Measurements from ENCODE around the gene RBMS2.

Gene RBMS2

GRCh38 chr12:56634242-56634836 lies 112.7 kb downstream of the RBMS2 start:
- Histone ChIP-seq H3K14ac (ENCODE audit: low read length) (peak overlapping the region; percentile 88), H3K27ac (ENCODE audit: low read depth, low read length) (peak overlapping the region; percentile 86), H3K9me3 (ENCODE audit: insufficient read depth, low read depth, low read length) (peaks cover 2% of the 10 kb centered on the region), H4K91ac (ENCODE audit: low read depth, low read length) (peak overlapping the region; percentile 74), H3K27me3 (ENCODE audit: insufficient read depth, low read length) (no peaks in the 10 kb centered on the region), H3K36me3 (ENCODE audit: control insufficient read depth in 1 of 2, insufficient read depth in 2 of 2, low read length in 2 of 2) (peaks cover 9 to 16% of the 10 kb centered on the region in 2 experiments), H3K4ac (ENCODE audit: low read depth, low read length) (peak overlapping the region; percentile 66), H3K4me2 (ENCODE audit: low read length) (peak overlapping the region; percentile 83), H2BK5ac (ENCODE audit: low read depth, low read length, poor library complexity) (peak overlapping the region; percentile 75), H3K4me3 (ENCODE audit: low read depth, low read length) (peak overlapping the region; percentile 89), H4K12ac (ENCODE audit: low read depth, low read length) (peak overlapping the region; percentile 65), H3K4me1 (ENCODE audit: control insufficient read depth in 1 of 2, insufficient read depth in 2 of 2, low read length in 2 of 2) (peaks cover 10 to 25% of the 10 kb centered on the region in 2 experiments), H3K79me2 (ENCODE audit: control insufficient read depth, insufficient read depth, low read length, poor library complexity) (peaks cover 20% of the 10 kb centered on the region), H2AFZ (ENCODE audit: insufficient read depth, low read length, poor library complexity) (peak overlapping the region; percentile 73), H2BK12ac (ENCODE audit: low read length) (no peak overlapping the region), H3K18ac (ENCODE audit: low read length) (peak overlapping the region; percentile 55), H3K23ac (ENCODE audit: low read length) (no peak overlapping the region), H4K8ac (ENCODE audit: low read depth, low read length) (peak overlapping the region; percentile 81), H3K79me1 (ENCODE audit: low read length) (peaks cover 29% of the 10 kb centered on the region), H3K9ac (ENCODE audit: low read length) (peak overlapping the region; percentile 79), H2AK5ac (ENCODE audit: low read length) (no peak overlapping the region), H2BK120ac (ENCODE audit: insufficient read depth, low read length, poor library complexity) (peak overlapping the region; percentile 73)
- WGBS (ENCODE audit: extremely low coverage, insufficient coverage, insufficient read length), result no CpG with 5 or more reads among the region's 27 CpGs
- peak; percentile 46 to 49 for DNase-seq

GRCh38 chr12:56634837-56635791 lies 113.5 kb downstream of the RBMS2 start:
- Histone ChIP-seq H3K18ac (ENCODE audit: low read length) (peak overlapping the region; percentile 62), H3K9ac (ENCODE audit: low read length) (peak overlapping the region; percentile 79), H3K23ac (ENCODE audit: low read length) (no peak overlapping the region), H4K91ac (ENCODE audit: low read depth, low read length) (peak overlapping the region; percentile 79), H3K36me3 (ENCODE audit: control insufficient read depth in 1 of 2, insufficient read depth in 2 of 2, low read length in 2 of 2) (peaks cover 17 to 24% of the 10 kb centered on the region in 2 experiments), H3K79me2 (ENCODE audit: control insufficient read depth, insufficient read depth, low read length, poor library complexity) (peaks cover 13% of the 10 kb centered on the region), H3K4ac (ENCODE audit: low read depth, low read length) (peak overlapping the region; percentile 66), H2AK5ac (ENCODE audit: low read length) (peak overlapping the region; percentile 21), H3K4me1 (ENCODE audit: control insufficient read depth in 1 of 2, insufficient read depth in 2 of 2, low read length in 2 of 2) (peaks cover 10 to 25% of the 10 kb centered on the region in 2 experiments), H3K27me3 (ENCODE audit: insufficient read depth, low read length) (no peaks in the 10 kb centered on the region), H3K4me3 (ENCODE audit: low read depth, low read length) (peak overlapping the region; percentile 89), H2AFZ (ENCODE audit: insufficient read depth, low read length, poor library complexity) (peak overlapping the region; percentile 48), H3K79me1 (ENCODE audit: low read length) (peaks cover 23% of the 10 kb centered on the region), H2BK120ac (ENCODE audit: insufficient read depth, low read length, poor library complexity) (peak overlapping the region; percentile 74), H3K4me2 (ENCODE audit: low read length) (peak overlapping the region; percentile 83), H3K14ac (ENCODE audit: low read length) (peak overlapping the region; percentile 88), H3K27ac (ENCODE audit: low read depth, low read length) (peak overlapping the region; percentile 86), H3K9me3 (ENCODE audit: insufficient read depth, low read depth, low read length) (peaks cover 2% of the 10 kb centered on the region), H2BK12ac (ENCODE audit: low read length) (peak overlapping the region; percentile 1), H4K12ac (ENCODE audit: low read depth, low read length) (peak overlapping the region; percentile 75), H2BK5ac (ENCODE audit: low read depth, low read length, poor library complexity) (peak overlapping the region; percentile 75), H4K8ac (ENCODE audit: low read depth, low read length) (peak overlapping the region; percentile 81)
- peak; percentile 84 to 88 for DNase-seq
- WGBS (ENCODE audit: extremely low coverage, insufficient coverage, insufficient read length), result no CpG with 5 or more reads among the region's 47 CpGs

GRCh38 chr12:56635806-56636674 lies 114.4 kb downstream of the RBMS2 start:
- Histone ChIP-seq H3K14ac (ENCODE audit: low read length) (peak overlapping the region; percentile 62), H2BK5ac (ENCODE audit: low read depth, low read length, poor library complexity) (peak overlapping the region; percentile 73), H3K9ac (ENCODE audit: low read length) (peak overlapping the region; percentile 62), H2BK12ac (ENCODE audit: low read length) (no peak overlapping the region), H3K4me1 (ENCODE audit: control insufficient read depth in 1 of 2, insufficient read depth in 2 of 2, low read length in 2 of 2) (peaks cover 6 to 23% of the 10 kb centered on the region in 2 experiments), H4K8ac (ENCODE audit: low read depth, low read length) (peak overlapping the region; percentile 78), H3K9me3 (ENCODE audit: insufficient read depth, low read depth, low read length) (peaks cover 2% of the 10 kb centered on the region), H3K79me2 (ENCODE audit: control insufficient read depth, insufficient read depth, low read length, poor library complexity) (peaks cover 13% of the 10 kb centered on the region), H4K12ac (ENCODE audit: low read depth, low read length) (peak overlapping the region; percentile 19), H3K79me1 (ENCODE audit: low read length) (peaks cover 23% of the 10 kb centered on the region), H3K23ac (ENCODE audit: low read length) (no peak overlapping the region), H3K27me3 (ENCODE audit: insufficient read depth, low read length) (no peaks in the 10 kb centered on the region), H3K18ac (ENCODE audit: low read length) (peak overlapping the region; percentile 76), H3K4me3 (ENCODE audit: low read depth, low read length) (peak overlapping the region; percentile 56), H2AFZ (ENCODE audit: insufficient read depth, low read length, poor library complexity) (peak overlapping the region; percentile 38), H3K4ac (ENCODE audit: low read depth, low read length) (peak overlapping the region; percentile 66), H4K91ac (ENCODE audit: low read depth, low read length) (peak overlapping the region; percentile 79), H3K36me3 (ENCODE audit: control insufficient read depth in 1 of 2, insufficient read depth in 2 of 2, low read length in 2 of 2) (peaks cover 23 to 30% of the 10 kb centered on the region in 2 experiments), H3K27ac (ENCODE audit: low read depth, low read length) (peak overlapping the region; percentile 86), H2AK5ac (ENCODE audit: low read length) (peak overlapping the region; percentile 35), H3K4me2 (ENCODE audit: low read length) (peak overlapping the region; percentile 83), H2BK120ac (ENCODE audit: insufficient read depth, low read length, poor library complexity) (peak overlapping the region; percentile 21)
- WGBS (ENCODE audit: extremely low coverage, insufficient coverage, insufficient read length), result no CpG with 5 or more reads among the region's 20 CpGs
- DNase-seq, result peak; percentile 83 to 87
